HepG2 (cell line): ENCODE measurements around the gene PRPSAP1. TPM values are rescaled to one million over a fixed set of nuclear protein-coding genes. Genes with fewer than 3 reads are reported as not detected.

Source experiments
- ATM ChIP-seq: fragments of 450-650 bp; IDR thresholded peaks from 2 replicates; pipeline ENCODE4 v1.7.1; 2017; ENCODE audit warnings: mild to moderate bottlenecking, borderline replicate concordance
- CAMTA2 ChIP-seq: sonication (generic); formaldehyde crosslinking; IDR thresholded peaks from 2 replicates; pipeline ENCODE4 v1.4.0; 2020; ENCODE audit warnings: mild to moderate bottlenecking, missing genetic modification reagents, borderline replicate concordance
- ESRRA ChIP-seq: sonication (generic); formaldehyde crosslinking; IDR thresholded peaks from 2 replicates; pipeline ENCODE4 v1.5.1; 2020; ENCODE audit warnings: mild to moderate bottlenecking, low read depth, missing genetic modification reagents
- FOXO1 ChIP-seq: sonication (generic); formaldehyde crosslinking; IDR thresholded peaks from 2 replicates; pipeline ENCODE4 v1.4.0; 2020; ENCODE audit warnings: missing genetic modification reagents
- GABPB1 ChIP-seq: IDR thresholded peaks from 2 replicates; pipeline ENCODE4 v1.6.1; 2016; ENCODE audit warnings: mild to moderate bottlenecking, missing genetic modification reagents, moderate library complexity, missing compliant biosample characterization
- ISL2 ChIP-seq: sonication (generic); formaldehyde crosslinking; IDR thresholded peaks from 2 replicates; pipeline ENCODE4 v1.5.0; 2020; ENCODE audit warnings: missing genetic modification reagents
- NCOA2 ChIP-seq: sonication (generic); formaldehyde crosslinking; IDR thresholded peaks from 2 replicates; pipeline ENCODE4 v1.8.0; 2022; ENCODE audit warnings: inconsistent platforms
- NFRKB ChIP-seq: fragments of 450-650 bp; IDR thresholded peaks from 2 replicates; pipeline ENCODE4 v1.6.1; 2017
- NR2C2 ChIP-seq: sonication (generic); formaldehyde crosslinking; IDR thresholded peaks from 2 replicates; pipeline ENCODE4 v1.4.0; 2020; ENCODE audit warnings: missing genetic modification reagents, mild to moderate bottlenecking, moderate library complexity, borderline replicate concordance
- PHF21A ChIP-seq: sonication (generic); formaldehyde crosslinking; IDR thresholded peaks from 2 replicates; pipeline ENCODE4 v1.5.0; 2020; ENCODE audit warnings: mild to moderate bottlenecking, missing genetic modification reagents
- PRPF4 ChIP-seq: fragments of 200-400 bp; formaldehyde crosslinking; IDR thresholded peaks from 2 replicates; pipeline ENCODE4 v1.6.1; 2016; ENCODE audit warnings: low read length, low read depth; ENCODE audit not compliant: poor library complexity, severe bottlenecking
- RXRB ChIP-seq: IDR thresholded peaks from 2 replicates; pipeline ENCODE4 v1.6.1; 2016; ENCODE audit warnings: borderline replicate concordance, missing genetic modification reagents, missing compliant biosample characterization
- SATB2 ChIP-seq: sonication (generic); formaldehyde crosslinking; IDR thresholded peaks from 2 replicates; pipeline ENCODE4 v1.5.0; 2020; ENCODE audit warnings: missing genetic modification reagents
- SIX4 ChIP-seq: sonication (generic); formaldehyde crosslinking; IDR thresholded peaks from 2 replicates; pipeline ENCODE4 v1.4.0; 2020; ENCODE audit warnings: missing genetic modification reagents
- SOX5 ChIP-seq: IDR thresholded peaks from 2 replicates; pipeline ENCODE4 v1.6.1; 2016; ENCODE audit warnings: borderline replicate concordance
- TBX2 ChIP-seq: sonication (generic); formaldehyde crosslinking; IDR thresholded peaks from 2 replicates; pipeline ENCODE4 v1.5.0; 2020; ENCODE audit warnings: missing genetic modification reagents, mild to moderate bottlenecking, borderline replicate concordance
- TCF12 ChIP-seq, 2 experiments: fragments of 450-650 bp in 1 of 2; sonication (generic) in 1 of 2; formaldehyde crosslinking in 1 of 2; IDR thresholded peaks; 2 replicates each; pipeline versions ENCODE4 v1.6.1 to v1.8.0; 2017 to 2022; ENCODE audit warnings: antibody characterized with exemption in 1 of 2, mild to moderate bottlenecking in 1 of 2, missing genetic modification reagents in 1 of 2, moderate library complexity in 1 of 2
- ZBTB3 ChIP-seq: sonication (generic); formaldehyde crosslinking; IDR thresholded peaks from 2 replicates; pipeline ENCODE4 v1.4.0; 2020; ENCODE audit warnings: low read depth, mild to moderate bottlenecking, moderate library complexity, missing genetic modification reagents, borderline replicate concordance
- ZEB1 ChIP-seq: IDR thresholded peaks from 2 replicates; pipeline ENCODE4 v1.6.1; 2012; ENCODE audit warnings: mild to moderate bottlenecking, low read depth, inconsistent platforms; ENCODE audit not compliant: insufficient replicate concordance
- ZFX ChIP-seq: sonication (generic); formaldehyde crosslinking; IDR thresholded peaks from 2 replicates; pipeline ENCODE4 v1.4.0; 2020; ENCODE audit warnings: mild to moderate bottlenecking, low read depth, missing genetic modification reagents, moderate library complexity
- ZNF256 ChIP-seq: sonication (generic); formaldehyde crosslinking; conservative IDR thresholded peaks from 2 replicates; pipeline ENCODE4 v1.4.0; 2020; ENCODE audit warnings: missing genetic modification reagents
- ZNF292 ChIP-seq: sonication (generic); formaldehyde crosslinking; IDR thresholded peaks from 2 replicates; pipeline ENCODE4 v1.8.1; 2022; ENCODE audit warnings: mild to moderate bottlenecking, low read depth, missing genetic modification reagents, borderline replicate concordance
- ZNF335 ChIP-seq: sonication (generic); formaldehyde crosslinking; IDR thresholded peaks from 2 replicates; pipeline ENCODE4 v1.4.0; 2020; ENCODE audit warnings: missing genetic modification reagents
- polyA plus RNA-seq, 8 experiments: library from polyadenylated mRNA; depleted of rRNA in 3 of 8; stranded (reverse) in 7 of 8; unstranded in 1 of 8; fragments of >200 nt; fragmentation: Illumina TruSeq in 4 of 8; extraction: Trizol in 4 of 8; gene quantifications; 2 replicates each; pipeline versions ENCODE4 v1.2.1 to v1.2.3, GENCODE V29; 2011 to 2016; ENCODE audit warnings: low read depth in 4 of 8, missing spikeins in 1 of 8, mixed read lengths in 1 of 8; ENCODE audit not compliant: insufficient read depth in 1 of 8
- total RNA-seq, 5 experiments: library from RNA; depleted of rRNA; stranded (reverse); fragments of >200 nt; fragmentation: Illumina TruSeq; extraction: Trizol; gene quantifications; 2 replicates each; pipeline ENCODE4 v1.2.3, GENCODE V29; 2016; ENCODE audit warnings: low read depth in 1 of 5
- TF ChIP-seq, protein P1 (sequence below): sonication (generic); IDR thresholded peaks from 2 replicates; pipeline ENCODE4 v1.6.1; 2016; ENCODE audit warnings: low read depth, borderline replicate concordance
- TF ChIP-seq, protein P2 (sequence below): sonication (generic); formaldehyde crosslinking; IDR thresholded peaks from 2 replicates; pipeline ENCODE4 v1.4.0; 2020; ENCODE audit warnings: missing genetic modification reagents, borderline replicate concordance
- TF ChIP-seq, protein P3 (sequence below): sonication (generic); formaldehyde crosslinking; IDR thresholded peaks from 2 replicates; pipeline ENCODE4 v1.5.1; 2020; ENCODE audit warnings: mild to moderate bottlenecking, missing genetic modification reagents

Gene PRPSAP1
- total and polyA plus RNA-seq, 2 of the 13 experiments (the other 11 are each of a cell fraction or from before 2014, with no cell fraction given): 91.1 to 314 TPM

DNA sequence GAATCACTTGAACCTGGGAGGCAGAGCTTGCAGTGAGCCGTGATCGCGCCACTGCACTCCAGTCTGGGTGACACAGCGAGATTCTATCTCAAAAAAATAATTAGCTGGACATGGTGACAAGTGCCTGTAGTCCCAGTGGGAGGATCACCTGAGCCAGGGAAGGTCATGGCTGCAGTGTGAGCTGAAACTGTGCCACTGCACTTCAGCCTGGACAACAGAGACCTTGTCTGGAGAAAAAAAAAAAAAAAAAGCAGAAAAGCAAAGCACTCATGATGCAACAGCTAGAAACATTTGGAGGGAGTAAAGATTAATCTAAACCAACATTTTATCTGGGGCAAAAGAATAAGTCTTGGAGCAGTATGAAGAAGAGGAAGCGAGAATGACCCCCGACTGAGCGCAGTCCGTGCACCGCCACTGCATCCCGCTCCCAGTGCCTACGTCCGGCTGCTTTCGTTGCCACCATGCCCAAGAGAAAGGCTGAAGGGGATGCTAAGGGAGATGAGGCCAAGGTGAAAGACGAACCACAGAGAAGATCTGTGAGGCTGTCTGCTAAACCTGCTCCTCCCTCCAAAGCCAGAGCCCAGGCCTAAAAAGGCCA lies 8.2 kb downstream of the PRPSAP1 start (continued):
- TF ChIP-seq, protein P1, sequence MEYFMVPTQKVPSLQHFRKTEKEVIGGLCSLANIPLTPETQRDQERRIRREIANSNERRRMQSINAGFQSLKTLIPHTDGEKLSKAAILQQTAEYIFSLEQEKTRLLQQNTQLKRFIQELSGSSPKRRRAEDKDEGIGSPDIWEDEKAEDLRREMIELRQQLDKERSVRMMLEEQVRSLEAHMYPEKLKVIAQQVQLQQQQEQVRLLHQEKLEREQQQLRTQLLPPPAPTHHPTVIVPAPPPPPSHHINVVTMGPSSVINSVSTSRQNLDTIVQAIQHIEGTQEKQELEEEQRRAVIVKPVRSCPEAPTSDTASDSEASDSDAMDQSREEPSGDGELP: peak; percentile 62; the same call in 1 of the 2 replicates
- 0 out of 2 replicates have a peak, but pooled peaks have one; percentile 30 for TF ChIP-seq NCOA2
- TF ChIP-seq ZFX (CRISPR knock-in tag): 0 out of 2 replicates have a peak, but pooled peaks have one; percentile 29
- TF ChIP-seq NFRKB: no peak
- TF ChIP-seq ZEB1: no peak
- peak; percentile 57; the same call in 1 of the 2 replicates for TF ChIP-seq TBX2 (CRISPR knock-in tag)
- peak; percentile 34; the same call in 1 of the 2 replicates for TF ChIP-seq GABPB1 (CRISPR knock-in tag)
- no peak for TF ChIP-seq ZNF335 (CRISPR knock-in tag)
- TF ChIP-seq ZNF256 (CRISPR knock-in tag): no peak
- peak; percentile 20; the same call in 1 of the 2 replicates for TF ChIP-seq FOXO1 (CRISPR knock-in tag)
- TF ChIP-seq ZBTB3 (CRISPR knock-in tag): peak; percentile 79
- TF ChIP-seq PHF21A: peak; percentile 69
- peak; percentile 63 for TF ChIP-seq NR2C2
- TF ChIP-seq, protein P2, sequence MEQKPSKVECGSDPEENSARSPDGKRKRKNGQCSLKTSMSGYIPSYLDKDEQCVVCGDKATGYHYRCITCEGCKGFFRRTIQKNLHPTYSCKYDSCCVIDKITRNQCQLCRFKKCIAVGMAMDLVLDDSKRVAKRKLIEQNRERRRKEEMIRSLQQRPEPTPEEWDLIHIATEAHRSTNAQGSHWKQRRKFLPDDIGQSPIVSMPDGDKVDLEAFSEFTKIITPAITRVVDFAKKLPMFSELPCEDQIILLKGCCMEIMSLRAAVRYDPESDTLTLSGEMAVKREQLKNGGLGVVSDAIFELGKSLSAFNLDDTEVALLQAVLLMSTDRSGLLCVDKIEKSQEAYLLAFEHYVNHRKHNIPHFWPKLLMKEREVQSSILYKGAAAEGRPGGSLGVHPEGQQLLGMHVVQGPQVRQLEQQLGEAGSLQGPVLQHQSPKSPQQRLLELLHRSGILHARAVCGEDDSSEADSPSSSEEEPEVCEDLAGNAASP (CRISPR knock-in tag): 0 out of 2 replicates have a peak, but pooled peaks have one; percentile 43
- TF ChIP-seq SOX5: peak; percentile 62; the same call in 1 of the 2 replicates
- no peak for TF ChIP-seq SATB2
- TF ChIP-seq, protein P3, sequence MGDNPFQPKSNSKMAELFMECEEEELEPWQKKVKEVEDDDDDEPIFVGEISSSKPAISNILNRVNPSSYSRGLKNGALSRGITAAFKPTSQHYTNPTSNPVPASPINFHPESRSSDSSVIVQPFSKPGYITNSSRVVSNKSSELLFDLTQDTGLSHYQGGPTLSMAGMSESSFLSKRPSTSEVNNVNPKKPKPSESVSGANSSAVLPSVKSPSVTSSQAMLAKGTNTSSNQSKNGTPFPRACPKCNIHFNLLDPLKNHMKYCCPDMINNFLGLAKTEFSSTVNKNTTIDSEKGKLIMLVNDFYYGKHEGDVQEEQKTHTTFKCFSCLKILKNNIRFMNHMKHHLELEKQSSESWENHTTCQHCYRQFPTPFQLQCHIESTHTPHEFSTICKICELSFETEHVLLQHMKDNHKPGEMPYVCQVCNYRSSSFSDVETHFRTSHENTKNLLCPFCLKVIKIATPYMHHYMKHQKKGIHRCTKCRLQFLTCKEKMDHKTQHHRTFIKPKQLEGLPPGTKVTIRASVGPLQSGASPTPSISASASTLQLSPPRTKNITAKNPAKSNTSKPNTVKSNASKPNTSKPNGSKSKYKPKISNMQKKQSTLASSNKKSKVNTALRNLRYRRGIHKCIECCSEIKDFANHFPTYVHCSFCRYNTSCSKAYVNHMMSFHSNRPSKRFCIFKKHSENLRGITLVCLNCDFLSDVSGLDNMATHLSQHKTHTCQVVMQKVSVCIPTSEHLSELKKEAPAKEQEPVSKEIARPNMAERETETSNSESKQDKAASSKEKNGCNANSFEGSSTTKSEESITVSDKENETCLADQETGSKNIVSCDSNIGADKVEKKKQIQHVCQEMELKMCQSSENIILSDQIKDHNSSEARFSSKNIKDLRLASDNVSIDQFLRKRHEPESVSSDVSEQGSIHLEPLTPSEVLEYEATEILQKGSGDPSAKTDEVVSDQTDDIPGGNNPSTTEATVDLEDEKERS (CRISPR knock-in tag): no peak
- peak; percentile 54; the same call in 1 of the 2 replicates for TF ChIP-seq RXRB (CRISPR knock-in tag)
- TF ChIP-seq ESRRA (CRISPR knock-in tag): no peak
- no peak for TF ChIP-seq SIX4 (CRISPR knock-in tag)
- TF ChIP-seq CAMTA2: no peak
- no peak for TF ChIP-seq TCF12 (IDR thresholded peaks at IDR 0.05)
- no peak for TF ChIP-seq TCF12 (CRISPR knock-in tag; IDR thresholded peaks at IDR 0.05)
- 0 out of 2 replicates have a peak, but pooled peaks have one; percentile 39 for TF ChIP-seq ISL2 (CRISPR knock-in tag)
- no peak for TF ChIP-seq ATM
- peak; percentile 74 for TF ChIP-seq PRPF4
- peak; percentile 47; the same call in 1 of the 2 replicates for TF ChIP-seq ZNF292 (CRISPR knock-in tag)
